GM19193 (cell line): ENCODE measurements around the gene RPS21.

Experiments used
- POLR2A ChIP-seq: IDR thresholded peaks from 4 replicates; pipeline ENCODE4 v1.6.1; 2011; ENCODE audit not compliant: insufficient read depth, insufficient read length; ENCODE audit errors: extremely low read depth

Gene RPS21

DNA sequence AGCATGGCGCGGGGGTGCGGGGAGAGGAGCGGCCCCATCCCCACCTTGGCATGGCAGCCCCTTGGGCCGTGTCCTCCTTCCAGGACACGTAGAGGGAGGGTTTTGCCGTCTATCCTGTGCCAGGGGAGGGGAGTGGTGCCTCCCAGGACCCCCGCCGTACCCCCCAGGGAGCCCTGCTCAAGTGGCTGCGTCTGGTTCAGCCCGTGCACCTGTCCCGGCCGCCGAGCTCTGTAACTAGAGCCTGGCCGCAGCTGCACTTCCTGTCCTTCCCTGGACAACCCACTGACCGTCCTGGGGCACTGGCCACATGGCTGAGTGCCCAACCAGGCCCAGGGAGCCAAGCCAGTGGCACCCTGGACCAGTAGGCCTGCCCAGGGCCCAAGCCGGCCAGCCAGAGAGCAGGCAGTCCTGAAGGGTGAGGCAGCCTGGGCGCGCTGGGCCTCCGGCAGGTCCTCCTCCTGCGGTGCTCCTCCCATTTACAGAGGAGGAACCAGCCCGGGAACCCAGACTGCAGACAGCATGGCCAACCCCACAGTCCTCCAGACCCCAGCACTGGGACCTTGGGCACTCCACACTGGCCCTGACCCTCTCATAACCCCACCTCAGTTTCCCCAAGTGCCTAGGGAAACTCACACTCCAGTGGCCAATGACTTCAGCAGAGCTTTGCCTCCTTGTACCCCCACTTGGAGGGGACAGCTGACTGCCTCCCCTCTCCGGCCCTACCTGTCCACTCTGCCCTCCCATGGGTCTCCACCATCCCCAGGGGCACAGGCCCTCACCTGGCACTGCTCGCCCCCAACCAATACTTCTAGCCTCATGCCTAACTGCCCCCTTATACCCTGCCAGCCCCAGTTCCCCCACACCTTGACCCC is 28.5 kb upstream of the RPS21 start:
- TF ChIP-seq POLR2A: no peak

DNA sequence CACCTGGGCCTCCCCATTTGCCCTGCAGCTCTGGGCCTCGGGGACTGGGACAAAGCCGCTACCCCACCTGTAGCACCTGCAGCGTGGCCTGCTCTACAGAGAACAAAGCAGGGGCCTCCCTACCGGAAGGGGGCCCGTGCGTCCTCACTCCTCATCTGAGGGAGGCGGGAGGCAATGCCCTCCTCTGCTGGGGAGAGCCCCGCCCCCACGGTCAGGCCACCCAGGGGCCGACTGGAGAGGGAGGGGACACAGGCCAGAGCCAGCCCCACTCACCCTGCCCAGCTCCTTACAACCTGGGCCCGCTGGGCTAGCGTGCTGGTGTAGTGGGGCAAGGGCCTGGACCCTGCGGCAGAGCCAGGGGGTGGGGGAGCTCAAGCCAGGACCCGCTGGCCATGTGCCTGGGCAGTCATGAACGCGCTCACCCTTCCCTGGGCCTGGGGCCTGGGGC is 27.8 kb upstream of the RPS21 start:
- no peak for TF ChIP-seq POLR2A

DNA sequence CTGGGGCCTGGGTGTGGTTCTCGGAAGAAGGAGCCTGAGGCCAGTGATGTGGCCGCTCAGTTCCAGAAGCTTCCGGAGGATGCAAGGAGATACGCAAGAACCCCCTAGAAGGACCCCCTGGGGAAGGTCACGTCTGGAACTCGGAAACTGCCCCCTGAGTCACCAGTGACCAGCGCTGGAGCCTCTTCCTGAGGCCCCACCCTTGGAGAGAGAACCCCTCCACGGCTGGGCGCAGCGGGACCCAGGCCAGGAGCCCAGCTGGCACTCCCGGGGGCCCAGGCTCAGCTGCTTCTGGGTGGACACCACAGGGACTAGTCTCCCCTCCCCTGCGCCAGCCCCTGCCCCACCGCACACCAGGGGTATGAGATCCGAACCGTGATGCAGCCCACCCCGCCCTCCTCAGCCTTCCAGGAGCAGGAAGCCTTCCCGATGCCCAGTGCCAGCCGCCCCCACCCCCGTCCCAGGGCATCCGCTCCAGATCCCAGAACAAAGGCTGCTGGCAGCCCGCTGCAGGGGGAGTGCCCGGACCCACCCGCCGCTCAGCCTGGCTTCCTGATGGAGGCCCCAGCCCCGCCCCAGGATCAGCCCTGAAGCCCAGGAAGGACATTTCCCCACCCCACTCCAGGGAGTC is 27.3 kb upstream of the RPS21 start:
- no peak for TF ChIP-seq POLR2A

DNA sequence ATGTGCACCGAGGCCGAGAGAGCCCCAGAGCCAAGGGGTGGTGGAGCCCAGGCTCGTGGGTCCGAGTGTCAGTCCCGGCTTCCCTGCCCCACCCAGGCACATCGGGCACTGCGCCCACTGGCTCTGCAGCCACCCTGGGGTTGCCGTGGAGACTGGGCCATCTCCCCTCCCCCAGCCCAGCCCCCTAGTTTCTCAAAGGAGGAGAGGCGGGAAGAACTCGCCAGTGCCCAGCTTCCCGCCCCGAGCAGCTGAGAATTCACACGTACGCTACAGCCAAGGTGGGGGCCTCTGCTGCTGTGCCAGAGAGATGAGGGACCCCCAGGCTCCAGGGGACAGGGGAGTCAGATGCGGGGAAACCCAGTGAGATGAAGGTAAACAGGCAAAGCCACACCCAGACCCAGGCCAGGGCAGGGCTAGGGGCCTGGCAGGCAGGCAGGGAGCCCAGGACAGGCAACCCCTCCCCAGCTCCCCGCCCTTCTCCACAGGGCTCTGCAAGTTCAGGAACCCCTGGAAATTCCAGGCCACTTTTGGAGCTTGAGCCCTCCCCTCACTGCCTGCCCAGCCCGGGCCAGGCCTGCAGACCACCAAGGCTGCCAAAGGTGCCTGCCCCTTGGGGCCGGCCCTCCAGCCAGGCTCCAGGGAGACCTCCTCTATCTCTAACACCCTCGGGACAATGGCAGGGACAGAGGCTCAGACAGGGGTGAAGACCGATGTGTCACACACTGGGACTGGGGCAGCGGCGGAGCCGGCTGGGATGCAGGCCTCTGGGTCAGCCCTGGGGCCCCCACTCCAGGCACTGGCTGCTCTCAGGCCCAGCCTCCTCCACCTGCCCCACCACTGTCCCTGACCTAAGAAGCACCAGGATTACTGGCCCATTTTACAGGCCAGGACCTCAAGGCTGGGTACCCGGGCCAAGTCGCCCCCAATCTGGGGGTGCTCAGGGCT is 25.8 kb upstream of the RPS21 start:
- TF ChIP-seq POLR2A: no peak

DNA sequence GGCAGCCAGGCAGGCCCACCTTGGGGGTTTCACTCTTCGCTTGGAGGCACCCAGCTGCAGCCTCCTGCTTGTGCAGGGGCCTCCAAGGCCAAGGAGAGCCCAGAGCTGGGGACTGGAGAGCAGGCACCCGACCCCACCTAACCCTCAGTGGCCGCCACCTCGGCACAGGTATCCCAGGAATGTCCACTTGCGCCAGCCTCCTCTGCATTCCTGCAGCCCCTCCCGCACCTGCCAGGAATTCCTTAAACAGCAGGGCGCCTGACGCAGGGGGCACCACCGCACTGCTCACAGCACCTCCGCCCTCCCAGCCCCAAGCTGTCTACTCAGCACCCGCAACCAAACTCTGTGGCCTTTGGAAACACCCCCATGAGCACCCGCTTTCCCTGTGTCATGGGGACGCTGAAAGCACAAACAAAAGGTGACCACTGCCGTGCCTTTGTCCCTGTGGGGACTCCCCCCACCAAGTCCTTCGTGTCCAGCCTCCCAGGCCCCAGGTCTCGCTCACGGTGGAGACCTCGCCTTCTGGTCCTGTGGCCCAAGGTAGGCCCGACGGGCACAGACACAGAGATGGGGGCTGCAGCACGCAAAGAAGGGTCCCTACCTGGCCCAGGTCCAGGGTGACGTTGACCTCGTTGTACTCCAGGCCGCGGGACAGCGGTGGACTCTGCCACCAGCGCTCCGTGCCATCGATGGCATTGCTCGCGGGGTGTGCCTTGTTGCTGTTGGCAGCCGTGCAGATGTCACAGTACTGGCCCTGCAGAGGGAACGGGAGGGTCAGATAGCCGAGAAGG is 24.9 kb upstream of the RPS21 start:
- TF ChIP-seq POLR2A: no peak

DNA sequence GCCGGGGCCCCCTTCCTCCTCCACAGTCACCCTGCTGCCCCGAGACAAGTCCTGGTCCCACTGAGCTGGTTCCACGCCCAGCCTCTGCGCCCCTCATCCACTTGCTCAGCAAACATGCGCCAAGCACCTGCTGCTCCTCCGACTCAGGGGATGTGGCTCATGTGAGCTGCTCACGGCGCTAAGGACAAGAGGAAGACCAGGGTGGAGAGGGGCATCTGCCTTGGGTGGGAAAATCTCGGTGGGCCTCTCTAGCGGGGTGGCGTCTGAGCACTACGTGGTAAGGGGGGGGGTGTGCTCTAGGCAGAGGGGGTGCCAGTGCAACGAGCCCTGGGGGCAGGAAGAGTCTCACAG is 24.3 kb upstream of the RPS21 start:
- TF ChIP-seq POLR2A: no peak

DNA sequence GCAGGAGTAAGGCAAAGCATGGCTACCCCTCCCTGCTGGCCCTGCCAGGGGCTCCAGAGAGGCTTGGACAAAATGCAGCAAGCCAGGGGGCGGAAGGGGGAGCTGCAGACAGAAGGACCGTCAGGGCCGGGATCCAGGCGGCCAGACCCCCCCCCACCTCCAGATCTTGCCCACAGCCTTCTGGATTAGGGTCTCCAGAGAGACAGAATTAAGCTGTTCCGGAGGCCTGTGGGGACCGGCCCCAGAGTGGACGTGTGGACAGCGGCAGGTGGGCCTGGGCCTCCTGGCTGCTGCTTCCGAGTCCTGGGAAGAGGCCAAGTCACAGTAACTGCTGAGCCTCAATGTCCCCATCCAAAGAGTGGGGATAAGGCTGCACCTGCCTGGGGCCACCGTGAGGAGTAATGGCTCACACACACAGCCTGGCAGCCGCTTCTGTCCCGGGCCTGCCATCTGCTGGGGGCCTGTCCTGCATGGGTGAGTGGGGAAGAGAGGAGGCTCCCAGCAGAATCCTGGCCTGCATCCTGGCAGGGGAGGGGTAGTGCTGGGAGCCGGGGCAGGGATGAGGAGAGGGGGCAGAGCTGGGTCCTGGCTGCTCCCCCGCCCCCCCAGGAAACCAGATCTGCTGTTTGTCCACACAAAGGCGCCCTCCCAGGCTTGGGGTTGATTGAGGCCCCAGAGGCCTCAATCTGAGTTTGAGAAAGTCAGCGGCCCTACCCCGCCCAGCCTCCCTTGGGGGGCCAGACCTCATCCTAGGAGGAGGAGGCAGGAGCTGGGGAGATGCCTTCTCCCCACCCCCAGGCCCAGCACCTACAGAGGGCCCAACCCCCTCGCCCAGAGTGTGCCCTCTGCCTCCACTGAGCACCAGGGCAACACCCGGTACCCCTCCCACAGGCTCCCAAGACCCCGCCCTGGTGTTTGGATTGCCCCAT is 23.6 kb upstream of the RPS21 start:
- TF ChIP-seq POLR2A: no peak

DNA sequence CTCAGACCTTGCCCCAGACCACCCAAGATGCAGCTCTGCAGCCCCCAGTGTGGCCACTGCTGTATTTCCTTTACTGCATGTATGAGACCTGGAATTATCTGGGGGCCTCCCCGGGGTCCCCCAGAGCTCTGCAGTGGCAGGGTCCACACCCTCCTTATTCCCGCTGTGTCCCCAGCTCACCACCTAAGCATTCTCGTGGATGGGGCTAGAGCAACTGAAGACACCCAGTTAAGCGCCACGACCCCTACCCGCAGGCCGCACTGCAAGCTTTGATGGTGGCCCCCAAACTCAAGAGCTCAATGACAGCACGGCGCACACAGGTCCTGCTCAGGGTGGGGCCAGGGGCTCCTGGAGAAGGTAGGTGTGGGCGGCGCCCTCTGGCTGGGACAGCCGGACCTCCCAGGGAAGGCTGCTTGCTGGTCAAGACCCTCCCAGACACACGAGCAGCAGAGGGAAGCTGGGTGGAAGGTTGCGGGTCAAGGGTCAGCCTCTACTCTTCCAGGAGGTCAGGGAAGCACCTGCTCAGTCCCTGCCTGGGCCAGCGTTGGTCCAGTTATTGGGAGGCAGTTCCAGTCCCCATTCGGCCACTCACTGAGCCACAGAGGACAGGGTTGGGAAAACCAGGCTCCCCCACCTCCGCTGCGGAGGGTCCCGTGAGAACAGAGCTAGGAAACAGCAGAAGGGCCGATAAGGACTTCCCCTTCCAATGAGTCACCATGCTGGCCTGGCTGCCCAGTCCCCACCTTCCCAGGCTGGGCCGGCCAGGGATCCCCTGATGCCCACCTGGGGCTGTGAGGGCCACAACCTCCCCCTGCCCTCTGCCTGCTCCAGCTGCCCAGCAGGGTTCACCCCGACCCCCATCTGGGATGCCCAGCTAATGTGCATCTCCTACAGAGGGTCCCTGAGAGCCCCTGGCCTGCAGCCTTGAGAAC is 22.7 kb upstream of the RPS21 start:
- TF ChIP-seq POLR2A: no peak

DNA sequence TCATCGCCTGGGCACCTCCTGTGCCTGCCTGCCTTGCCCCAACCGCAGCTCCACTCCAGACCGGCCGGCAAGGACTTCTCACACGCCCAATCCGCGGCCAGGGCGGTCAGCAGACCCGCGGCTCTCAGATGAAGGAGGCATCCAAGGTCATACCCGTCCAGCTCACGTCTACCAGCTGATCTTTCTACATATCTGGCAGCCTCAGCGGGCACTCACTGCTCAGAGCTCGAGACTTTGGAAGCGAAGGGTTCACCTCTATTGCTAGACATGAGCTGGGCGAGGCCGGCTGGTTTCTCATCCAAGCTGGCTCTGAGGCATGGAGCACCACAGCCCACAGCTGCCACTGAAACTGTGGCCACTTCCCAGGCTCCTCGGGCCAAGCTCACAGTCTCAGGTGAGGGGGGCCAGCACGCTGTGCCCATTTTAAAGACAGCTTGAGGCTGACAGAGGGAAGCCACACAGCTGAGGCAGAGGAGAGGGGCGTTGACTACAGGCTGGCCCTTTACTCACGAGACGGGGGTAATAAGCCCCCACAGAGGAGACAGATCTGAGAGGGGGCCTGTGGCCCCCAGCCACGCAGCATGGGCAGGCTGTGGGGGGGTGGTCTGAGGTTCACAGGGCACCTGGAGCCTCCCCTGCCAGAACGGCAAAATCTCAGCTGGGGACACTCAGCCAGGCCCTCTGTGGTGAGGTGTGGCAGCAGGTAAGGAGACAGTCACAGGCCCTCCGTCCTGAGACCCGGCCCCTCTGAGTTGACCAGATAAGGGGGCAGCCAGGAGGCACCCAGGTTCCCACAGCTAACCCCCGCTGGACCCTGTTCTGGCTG is 21.8 kb upstream of the RPS21 start:
- no peak for TF ChIP-seq POLR2A

DNA sequence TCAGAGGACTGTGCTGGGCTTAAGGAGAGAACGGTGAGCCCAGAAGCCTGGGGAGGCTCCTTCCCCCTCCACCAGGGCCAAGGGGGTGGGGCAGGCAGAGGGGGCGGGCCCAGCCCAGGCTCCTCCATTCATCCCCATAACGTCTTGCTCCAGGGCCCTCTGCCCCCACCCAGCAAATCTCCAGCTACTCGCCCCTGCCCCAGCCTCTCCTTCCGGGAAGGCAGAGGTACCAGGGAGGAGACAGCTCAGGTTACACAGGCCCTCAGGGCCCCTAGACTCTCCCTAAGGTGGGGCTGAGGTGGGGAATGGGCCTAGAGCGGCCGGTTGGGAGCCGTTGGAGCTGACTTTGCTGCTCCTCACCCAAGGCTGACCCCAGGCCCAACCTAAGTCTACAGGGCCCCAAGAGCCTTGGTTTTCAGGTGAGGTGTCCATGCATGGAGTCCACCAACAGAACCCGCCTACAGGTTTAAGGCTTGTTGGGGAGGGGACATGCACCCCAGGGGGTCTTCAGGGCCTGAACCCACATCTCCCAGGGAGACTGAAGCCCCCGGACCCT is 21.0 kb upstream of the RPS21 start:
- TF ChIP-seq POLR2A: no peak

DNA sequence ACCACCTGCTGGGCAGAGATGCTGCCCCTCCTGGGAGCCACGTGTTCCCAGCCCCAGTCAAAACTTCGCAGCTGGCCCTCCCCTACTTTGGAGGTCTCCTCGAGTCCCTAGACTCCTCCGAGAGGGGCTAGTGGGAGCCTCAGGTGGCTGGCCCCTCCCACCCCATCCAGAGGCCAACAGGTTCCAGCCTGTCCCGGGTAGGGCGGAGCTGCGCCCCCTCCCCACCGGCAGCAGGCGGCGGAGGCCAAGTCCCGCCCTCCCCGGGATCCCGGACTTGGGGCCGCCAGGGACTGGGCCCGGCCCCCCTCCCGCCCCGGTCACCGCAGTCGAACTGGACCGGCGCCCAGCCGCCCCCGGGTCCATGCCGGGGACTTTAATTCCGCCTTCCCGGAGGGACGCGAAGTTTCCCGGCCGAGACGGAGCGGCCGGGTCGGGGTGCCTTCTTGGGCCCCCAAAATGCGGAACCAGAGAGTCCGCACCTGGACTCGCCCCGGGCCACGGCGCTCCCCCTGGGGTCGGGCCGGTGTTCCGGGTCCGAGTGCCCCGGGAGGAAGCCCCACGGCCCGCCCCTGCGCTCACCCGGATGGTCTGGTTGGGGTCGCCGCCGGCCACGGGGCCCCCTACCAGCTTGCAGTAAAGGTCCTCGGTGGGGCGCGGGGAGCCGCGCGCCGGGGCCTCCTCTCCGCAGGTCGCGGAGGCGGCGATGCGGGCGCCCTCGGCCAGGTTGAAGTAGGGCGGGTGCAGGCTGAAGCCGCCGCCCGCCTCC is 20.4 kb upstream of the RPS21 start:
- no peak for TF ChIP-seq POLR2A

DNA sequence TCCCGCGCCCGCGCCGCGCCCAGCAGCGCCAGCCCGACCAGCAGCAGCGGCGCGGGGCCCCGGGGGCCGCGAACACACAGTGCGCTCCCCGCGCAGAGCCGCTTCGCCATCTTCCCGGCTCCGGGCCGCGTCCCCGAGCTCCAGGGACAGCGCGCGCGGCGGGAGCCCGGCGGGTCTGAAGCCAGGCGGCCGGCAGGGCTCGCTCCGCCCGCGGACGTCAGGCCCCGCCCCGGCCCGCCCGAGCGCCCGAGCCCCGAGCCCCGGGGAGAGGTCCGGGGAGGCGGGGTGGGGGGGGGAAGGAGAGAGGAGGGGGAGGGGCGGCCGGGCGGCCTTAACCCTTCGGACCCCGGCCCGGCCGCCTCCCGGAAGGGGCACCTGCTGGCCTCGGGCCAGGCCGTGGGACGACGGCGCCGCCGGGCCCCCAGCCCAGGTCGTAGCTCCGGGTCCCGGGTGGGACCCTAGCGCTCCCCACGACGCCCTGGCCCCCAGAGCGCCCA is 19.7 kb upstream of the RPS21 start, which contains the start of gene LAMA5:
TSS of gene LAMA5 (minus strand) at position 177 of the 497 bp plus-strand sequence. CDS start at position 110, 67 bp downstream.
- TF ChIP-seq POLR2A: no peak
